Endothelial cell of umbilical vein (primary cell): Measurements from ENCODE around the gene SNX10. TPM values are rescaled to one million over a fixed set of nuclear protein-coding genes. Genes with fewer than 3 reads are reported as not detected.

ENCODE experiments used
- BruUV-seq: library from RNA; stranded (reverse); fragments of 400-500 nt; replicated peaks from 2 replicates; lab custom pipeline; 2021; lab: Mats Ljungman, UMichigan
- CTCF ChIA-PET: fragments of 300-600, 350-600 bp; sonication (Branson Sonifier 250); formaldehyde crosslinking; loops from one replicate; lab custom pipeline; 2021; ENCODE audit warnings: antibody characterized with exemption, inconsistent platforms; lab: Charles Lee
- POLR2A ChIA-PET: fragments of 300-600, 350-600 bp; sonication (Branson Sonifier 250); formaldehyde crosslinking; loops from one replicate; lab custom pipeline; 2021; ENCODE audit warnings: antibody characterized with exemption, inconsistent platforms; lab: Charles Lee
- DNase-seq: peaks from one replicate; pipeline ENCODE4 v3.0.0-alpha.2; 2011; ENCODE audit warnings: low read depth, low spot score
- FAIRE-seq: peaks from 2 replicates; lab custom pipeline; 2011; peaks lifted over from hg19 to GRCh38; lab: Jason Lieb, UNC
- H2AFZ ChIP-seq: 2 replicates; pipeline ENCODE4 v1.6.0; 2012; ENCODE audit warnings: low read depth, low read length, control low read depth, inconsistent platforms
- H3K27ac ChIP-seq: 2 replicates; pipeline ENCODE4 v1.5.1; 2011; ENCODE audit warnings: low read depth, mild to moderate bottlenecking, control low read depth, low read length, moderate library complexity; ENCODE audit not compliant: insufficient read depth
- H3K27me3 ChIP-seq, 2 experiments: 2 replicates each; pipeline versions ENCODE4 v1.6.0 to v1.6.1; 2011; ENCODE audit warnings: low read length in 2 of 2, mixed read lengths in 1 of 2; ENCODE audit not compliant: control insufficient read depth in 2 of 2, insufficient read depth in 2 of 2
- H3K36me3 ChIP-seq, 2 experiments: 2 replicates in 1 of 2; 3 replicates in 1 of 2; pipeline ENCODE4 v1.5.1; 2011; ENCODE audit warnings: low read length in 2 of 2, mild to moderate bottlenecking in 1 of 2, moderate library complexity in 1 of 2; ENCODE audit not compliant: control insufficient read depth in 2 of 2, insufficient read depth in 2 of 2; ENCODE audit errors: extremely low read depth in 1 of 2
- H3K4me1 ChIP-seq: 3 replicates; pipeline ENCODE4 v1.5.1; 2011; ENCODE audit warnings: mild to moderate bottlenecking, low read length; ENCODE audit not compliant: control insufficient read depth, insufficient read depth; ENCODE audit errors: extremely low read depth
- H3K4me2 ChIP-seq: 2 replicates; pipeline ENCODE4 v1.6.1; 2011; ENCODE audit warnings: low read length, control low read depth, mixed read lengths; ENCODE audit not compliant: insufficient read depth
- H3K4me3 ChIP-seq, 3 experiments: fragments of 200-600 bp in 1 of 3; sonication (generic), shearing (Covaris generic) in 1 of 3; replicated peaks in 1 of 3; 2 replicates each; pipeline ENCODE4 v1.5.1; 2011 to 2016; ENCODE audit warnings: control low read depth in 3 of 3, low read length in 3 of 3, mild to moderate bottlenecking in 2 of 3, inconsistent platforms in 1 of 3, low read depth in 1 of 3, moderate library complexity in 1 of 3; ENCODE audit not compliant: insufficient read depth in 1 of 3
- H3K79me2 ChIP-seq: 2 replicates; pipeline ENCODE4 v1.6.0; 2012; ENCODE audit warnings: low read length, inconsistent platforms; ENCODE audit not compliant: control insufficient read depth, insufficient read depth
- H3K9ac ChIP-seq: replicated peaks from 2 replicates; pipeline ENCODE3; 2011; ENCODE audit warnings: low read length, control low read depth; ENCODE audit not compliant: insufficient read depth; ENCODE audit errors: extremely low read depth
- H3K9me1 ChIP-seq: replicated peaks from 3 replicates; pipeline ENCODE4 v1.6.0; 2011; ENCODE audit warnings: mild to moderate bottlenecking, low read length; ENCODE audit not compliant: control insufficient read depth, insufficient read depth; ENCODE audit errors: extremely low read depth
- H3K9me3 ChIP-seq: replicated peaks from 2 replicates; pipeline ENCODE4 v1.5.1; 2012; ENCODE audit warnings: low read length, inconsistent platforms; ENCODE audit not compliant: control insufficient read depth, insufficient read depth
- H4K20me1 ChIP-seq: replicated peaks from 2 replicates; pipeline ENCODE3; 2011; ENCODE audit warnings: mild to moderate bottlenecking, low read length; ENCODE audit not compliant: control insufficient read depth, insufficient read depth; ENCODE audit errors: extremely low read depth
- CTCF ChIP-seq, 2 donors: IDR thresholded peaks; 1 replicate in 1 of 2; 2 replicates in 1 of 2; pipeline ENCODE4 v1.5.1; 2011; ENCODE audit warnings: low read length in 2 of 2, mild to moderate bottlenecking in 2 of 2, moderate library complexity in 2 of 2, control low read depth in 1 of 2, inconsistent platforms in 1 of 2, low read depth in 1 of 2; ENCODE audit not compliant: insufficient read depth in 1 of 2; ENCODE audit errors: extremely low read depth in 1 of 2
- EZH2 ChIP-seq: IDR thresholded peaks from 2 replicates; pipeline ENCODE4 v1.6.1; 2012; ENCODE audit warnings: borderline replicate concordance, low read depth, mild to moderate bottlenecking, moderate library complexity, low read length, inconsistent platforms; ENCODE audit not compliant: severe bottlenecking
- FOS ChIP-seq: IDR thresholded peaks from 2 replicates; pipeline ENCODE4 v1.6.1; 2011; ENCODE audit warnings: mild to moderate bottlenecking, low read length, moderate library complexity, borderline replicate concordance; ENCODE audit not compliant: insufficient read depth
- GATA2 ChIP-seq: IDR thresholded peaks from 2 replicates; pipeline ENCODE4 v1.7.0; 2011; ENCODE audit warnings: low read depth, mild to moderate bottlenecking, moderate library complexity, mixed read lengths, low read length; ENCODE audit not compliant: insufficient read length, insufficient read depth
- JUN ChIP-seq: IDR thresholded peaks from 2 replicates; pipeline ENCODE4 v1.6.1; 2011; ENCODE audit warnings: borderline replicate concordance, low read depth; ENCODE audit not compliant: insufficient read length, insufficient read depth
- MAX ChIP-seq: IDR thresholded peaks from 2 replicates; pipeline ENCODE4 v1.6.1; 2011; ENCODE audit not compliant: insufficient read depth, insufficient read length
- MYC ChIP-seq: IDR thresholded peaks from one replicate; pipeline ENCODE4 v1.6.1; 2011; ENCODE audit warnings: mild to moderate bottlenecking, low read depth, low read length
- POLR2A ChIP-seq: IDR thresholded peaks from 2 replicates; pipeline ENCODE4 v1.6.1; 2012; ENCODE audit warnings: low read depth, mild to moderate bottlenecking, control low read depth, low read length
- POLR2AphosphoS5 ChIP-seq: IDR thresholded peaks from 2 replicates; pipeline ENCODE4 v1.6.1; 2012; ENCODE audit warnings: low read depth, mild to moderate bottlenecking, control low read depth, low read length, moderate library complexity; ENCODE audit not compliant: insufficient read depth
- dilution Hi-C: fragments of 300-500 bp; cut with MboI; formaldehyde crosslinking; loops from one replicate; pipeline ENCODE4 v1.15.0; 2019; ENCODE audit warnings: low sequenced_read_pairs; ENCODE audit not compliant: extremely low pct_ligation_motif_present
- intact Hi-C: fragments of 100-400 bp; cut with micrococcal nuclease; formaldehyde crosslinking; loops from one replicate; pipeline ENCODE4 v1.10.0; 2022
- polyA plus RNA-seq, 4 experiments: library from polyadenylated mRNA; depleted of rRNA in 3 of 4; stranded (reverse) in 3 of 4; unstranded in 1 of 4; fragments of >200 nt; gene quantifications; 2 replicates each; pipeline versions ENCODE4 v1.2.1 to v1.2.3, GENCODE V29; 2011 to 2012; ENCODE audit warnings: missing spikeins in 1 of 4
- total RNA-seq: library from RNA; stranded (reverse); gene quantifications from 2 replicates; pipeline ENCODE4 v1.2.3, GENCODE V29; 2021

Gene SNX10
- total and polyA plus RNA-seq, 2 donors (not counting 3 experiments of a cell fraction or from before 2014, with no cell fraction given), result 0.25 to 0.80 TPM

DNA sequence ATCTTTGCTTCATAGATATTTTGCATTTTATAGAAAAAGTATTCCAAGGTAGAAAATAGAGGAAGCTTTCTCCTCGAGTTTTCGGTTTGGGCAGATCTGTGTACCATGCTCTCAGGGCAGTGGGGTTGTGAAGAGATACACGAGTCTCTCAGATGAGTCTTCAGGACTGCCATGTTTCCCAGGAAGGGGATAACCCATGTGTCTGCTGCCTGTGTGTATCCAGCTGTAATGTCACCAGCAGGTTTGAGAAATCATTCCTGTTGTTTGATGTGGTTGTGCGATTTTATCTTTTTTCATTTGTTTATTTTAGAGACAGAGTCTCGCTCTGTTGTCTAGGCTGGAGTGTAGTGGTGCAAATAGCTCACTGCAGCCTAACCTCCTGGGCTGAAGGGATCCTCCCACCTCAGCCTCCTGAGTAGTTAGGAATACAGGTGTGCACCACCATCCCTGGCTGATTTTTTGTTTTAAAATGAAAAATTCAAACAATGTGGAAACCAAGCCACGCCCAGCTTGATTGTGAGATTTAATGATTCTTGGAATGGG is 48.9 kb downstream of the SNX10 start:
- no peaks in the 10 kb centered on the region for H3K4me1 ChIP-seq
- no peaks in the 10 kb centered on the region for H3K27me3 ChIP-seq
- no peaks in the 10 kb centered on the region for H3K36me3 ChIP-seq
- FAIRE-seq, result no peak
- intact Hi-C loops, result no loop called here
- H3K9me1 ChIP-seq, result no peaks in the 10 kb centered on the region
- ChIA-PET POLR2A (no interaction called here), CTCF (interaction anchor here (0.6 kb wide), 1 partner anchor 130 kb away, joined by 3 read pairs; no protein-coding TSS in a partner anchor)
- no peak overlapping the region for H2AFZ ChIP-seq
- H3K9ac ChIP-seq, result no peak overlapping the region
- H3K9me3 ChIP-seq, result no peaks in the 10 kb centered on the region
- no peak for DNase-seq
- no peaks in the 10 kb centered on the region for H3K79me2 ChIP-seq
- H3K4me3 ChIP-seq, result no peak overlapping the region
- no peaks in the 10 kb centered on the region for H4K20me1 ChIP-seq
- dilution Hi-C loops, result no loop called here
- no peak overlapping the region for H3K4me2 ChIP-seq
- no TSS peak for BruUV-seq
- no peak overlapping the region for H3K27ac ChIP-seq
- TF ChIP-seq EZH2 (no peak), JUN (no peak), CTCF (IDR thresholded peaks at IDR 0.05; ENCODE audit: extremely low read depth in 1 of 2, insufficient read depth in 1 of 2, low read depth in 1 of 2, low read length in 2 of 2) (no peak), GATA2 (no peak), MYC (no peak), POLR2AphosphoS5 (no peak), MAX (no peak), POLR2A (no peak), FOS (no peak)
